C4-2B (cell line): ENCODE measurements around the gene PPFIA3.

Experiments
- H3K27ac ChIP-seq: fragments of 450-650 bp; 2 replicates; pipeline ENCODE4 v1.5.1; 2017
- ZFX ChIP-seq: fragments of 450-650 bp; IDR thresholded peaks from 2 replicates; pipeline ENCODE4 v1.6.1; 2017
- TF ChIP-seq, protein P1 (sequence below): fragments of 450-650 bp; conservative IDR thresholded peaks from 2 replicates; pipeline ENCODE4 v1.5.1; 2017; ENCODE audit warnings: mild to moderate bottlenecking

PPFIA3 gene

DNA sequence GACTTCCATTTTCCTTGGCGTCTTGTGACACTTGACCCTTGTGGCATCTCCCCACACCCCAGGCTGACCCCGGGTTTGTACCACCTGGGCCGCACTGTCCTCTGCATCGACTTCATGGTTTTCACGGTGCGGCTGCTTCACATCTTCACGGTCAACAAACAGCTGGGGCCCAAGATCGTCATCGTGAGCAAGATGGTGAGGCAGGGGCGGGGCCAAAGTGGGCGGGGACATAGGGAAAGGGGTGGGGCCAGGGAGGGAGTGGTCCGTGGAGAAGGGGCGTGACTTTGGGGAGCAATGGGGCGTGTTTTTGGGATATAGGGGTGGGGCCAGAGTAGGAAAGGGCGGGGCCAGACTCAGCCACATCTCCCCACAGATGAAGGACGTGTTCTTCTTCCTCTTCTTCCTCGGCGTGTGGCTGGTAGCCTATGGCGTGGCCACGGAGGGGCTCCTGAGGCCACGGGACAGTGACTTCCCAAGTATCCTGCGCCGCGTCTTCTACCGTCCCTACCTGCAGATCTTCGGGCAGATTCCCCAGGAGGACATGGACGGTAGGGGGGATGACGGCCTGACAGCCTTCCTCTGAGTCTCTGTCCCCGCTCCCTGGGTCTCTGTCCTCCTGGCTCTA, 81.0 kb downstream of the PPFIA3 start:
- H3K27ac ChIP-seq: peak overlapping the region; percentile 60
- TF ChIP-seq, protein P1, sequence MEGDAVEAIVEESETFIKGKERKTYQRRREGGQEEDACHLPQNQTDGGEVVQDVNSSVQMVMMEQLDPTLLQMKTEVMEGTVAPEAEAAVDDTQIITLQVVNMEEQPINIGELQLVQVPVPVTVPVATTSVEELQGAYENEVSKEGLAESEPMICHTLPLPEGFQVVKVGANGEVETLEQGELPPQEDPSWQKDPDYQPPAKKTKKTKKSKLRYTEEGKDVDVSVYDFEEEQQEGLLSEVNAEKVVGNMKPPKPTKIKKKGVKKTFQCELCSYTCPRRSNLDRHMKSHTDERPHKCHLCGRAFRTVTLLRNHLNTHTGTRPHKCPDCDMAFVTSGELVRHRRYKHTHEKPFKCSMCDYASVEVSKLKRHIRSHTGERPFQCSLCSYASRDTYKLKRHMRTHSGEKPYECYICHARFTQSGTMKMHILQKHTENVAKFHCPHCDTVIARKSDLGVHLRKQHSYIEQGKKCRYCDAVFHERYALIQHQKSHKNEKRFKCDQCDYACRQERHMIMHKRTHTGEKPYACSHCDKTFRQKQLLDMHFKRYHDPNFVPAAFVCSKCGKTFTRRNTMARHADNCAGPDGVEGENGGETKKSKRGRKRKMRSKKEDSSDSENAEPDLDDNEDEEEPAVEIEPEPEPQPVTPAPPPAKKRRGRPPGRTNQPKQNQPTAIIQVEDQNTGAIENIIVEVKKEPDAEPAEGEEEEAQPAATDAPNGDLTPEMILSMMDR: no peak
- TF ChIP-seq ZFX: no peak
